ENCODE measurements around the gene CXCL16. TPM values are rescaled to one million over a fixed set of nuclear protein-coding genes. Genes with fewer than 3 reads are reported as not detected.
"Not testable (repeated sequence)": the region's sequence is repeated elsewhere in the genome, so short reads cannot be mapped to it uniquely, and the experiment has no call there.

The CXCL16 gene
- polyA plus RNA-seq, 6 donors from 2014 or later: 12.2 to 19.8 (median 18.4) TPM

DNA sequence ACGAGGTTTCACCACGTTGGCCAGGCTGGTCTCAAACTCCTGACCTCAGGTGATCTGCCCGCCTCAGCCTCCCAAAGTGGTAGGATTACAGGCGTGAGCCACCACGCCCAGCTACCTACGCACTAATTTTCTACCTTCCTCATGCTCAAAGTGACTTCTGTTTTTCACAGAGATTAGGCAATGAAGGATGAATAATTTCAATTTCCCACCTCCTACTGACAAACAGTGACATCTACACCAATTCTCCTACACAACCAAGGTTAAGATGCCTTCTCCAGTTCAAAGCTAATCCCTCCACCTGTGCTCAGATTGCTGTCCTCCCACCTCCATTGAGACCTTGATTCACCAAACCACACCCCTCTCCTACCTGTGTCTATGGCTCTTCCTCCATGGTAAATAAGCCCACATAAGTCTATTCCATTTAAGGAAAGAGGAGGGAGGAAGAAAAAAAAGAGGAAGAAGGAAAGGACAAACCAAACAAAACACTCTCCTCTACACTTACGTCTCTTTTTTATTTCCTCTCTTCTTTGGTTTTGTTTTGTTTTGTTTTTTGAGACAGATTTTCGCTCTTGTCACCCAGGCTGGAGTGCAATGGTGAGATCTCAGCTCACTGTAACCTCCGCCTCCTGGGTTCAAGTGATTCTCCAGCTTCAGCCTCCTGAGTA lies 13.9 kb downstream of the CXCL16 start:
- Mint-ChIP-seq H3K4me3 (no peak overlapping the region), H3K27me3 (no peaks in the 10 kb centered on the region), H3K36me3 (peaks cover 0 to 2% of the 10 kb centered on the region in 2 donors), H3K4me1 (peaks cover 15 to 22% (median 17%) of the 10 kb centered on the region in 3 donors), H3K9me3 (no peaks in the 10 kb centered on the region), H3K27ac (peak overlapping the region in 5 of 6 donors; percentile 1 to 71 (median 53))
- ATAC-seq (ENCODE audit: low read depth in 2 of 2) (peak in 1 of 2 donors; percentile 41), DNase-seq (no peak)

GRCh38 chr17:4724650-4725049 lies 15.1 kb downstream of the CXCL16 start:
- ATAC-seq (ENCODE audit: low read depth in 2 of 2) (no peak), DNase-seq (no peak)
- Mint-ChIP-seq H3K9me3 (no peaks in the 10 kb centered on the region), H3K4me1 (peaks cover 11 to 17% (median 13%) of the 10 kb centered on the region in 3 donors), H3K4me3 (no peak overlapping the region), H3K27me3 (no peaks in the 10 kb centered on the region), H3K27ac (peak overlapping the region in 1 of 6 donors; percentile 88), H3K36me3 (peaks cover 0 to 14% of the 10 kb centered on the region in 2 donors)

DNA sequence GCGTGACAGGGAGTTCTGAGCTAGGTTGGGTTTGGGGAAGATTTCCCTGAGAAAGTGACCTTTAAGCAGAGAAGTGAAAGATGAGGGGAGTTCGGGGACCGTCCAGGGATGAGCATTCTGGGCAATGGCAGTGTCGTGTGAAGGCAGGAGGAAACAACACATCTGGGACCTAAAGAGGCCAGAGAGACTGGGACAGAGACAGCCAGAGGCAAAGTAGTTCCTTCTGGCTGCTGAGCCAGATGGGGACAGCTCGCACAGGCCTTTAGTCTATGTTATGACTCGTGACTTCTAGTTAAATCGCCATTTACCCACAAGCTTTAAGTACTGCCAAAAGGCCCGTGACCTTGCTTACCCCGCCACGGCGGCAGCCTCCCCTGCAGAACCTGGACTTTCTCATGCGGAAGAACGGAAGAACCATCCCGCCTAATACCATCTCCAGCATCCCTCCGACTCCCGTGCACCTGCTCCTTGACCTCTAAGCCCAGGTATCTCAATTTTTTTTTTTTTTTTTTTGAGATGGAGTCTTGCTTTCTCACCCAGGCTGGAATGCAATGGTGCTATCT lies 17.0 kb downstream of the CXCL16 start:
- Mint-ChIP-seq H3K9me3 (no peaks in the 10 kb centered on the region), H3K36me3 (peaks cover 0 to 23% of the 10 kb centered on the region in 2 donors), H3K4me3 (no peak overlapping the region), H3K27me3 (no peaks in the 10 kb centered on the region), H3K27ac (no peak overlapping the region), H3K4me1 (peaks cover 13 to 17% (median 15%) of the 10 kb centered on the region in 3 donors)
- DNase-seq: no peak
- no peak for ATAC-seq (ENCODE audit: low read depth in 2 of 2)

- Mint-ChIP-seq H3K27ac (peak overlapping the region in 1 of 6 donors; percentile 59), H3K4me1 (peaks cover 12 to 15% (median 12%) of the 10 kb centered on the region in 3 donors), H3K36me3 (peaks cover 0 to 23% of the 10 kb centered on the region in 2 donors), H3K27me3 (no peaks in the 10 kb centered on the region), H3K4me3 (no peak overlapping the region), H3K9me3 (no peaks in the 10 kb centered on the region)
- DNase-seq (no peak), ATAC-seq (ENCODE audit: low read depth in 2 of 2) (peak; percentile 30 to 65)
These were observed 18.3 kb downstream of the CXCL16 start for GRCh38 chr17:4721203-4722135.

DNA sequence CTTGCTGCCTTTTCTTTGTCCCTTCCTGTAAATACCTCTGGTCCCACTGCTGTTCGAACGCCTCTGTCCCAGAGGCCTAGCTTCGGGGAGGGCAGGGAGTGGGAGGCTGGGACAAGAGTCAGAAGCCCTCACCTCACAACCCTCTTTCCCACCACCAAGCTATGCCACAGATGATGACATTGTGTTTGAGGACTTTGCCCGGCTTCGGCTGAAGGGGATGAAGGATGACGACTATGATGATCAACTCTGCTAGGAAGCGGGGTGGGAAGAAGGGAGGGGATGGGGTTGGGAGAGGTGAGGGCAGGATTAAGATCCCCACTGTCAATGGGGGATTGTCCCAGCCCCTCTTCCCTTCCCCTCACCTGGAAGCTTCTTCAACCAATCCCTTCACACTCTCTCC lies 18.9 kb downstream of the CXCL16 start:
- DNase-seq: no peak
- no peak for ATAC-seq (ENCODE audit: low read depth in 2 of 2)
- Mint-ChIP-seq H3K4me1 (peaks cover 6 to 11% (median 7%) of the 10 kb centered on the region in 3 donors), H3K9me3 (no peaks in the 10 kb centered on the region), H3K4me3 (no peak overlapping the region), H3K27ac (no peak overlapping the region), H3K36me3 (peaks cover 0 to 23% of the 10 kb centered on the region in 2 donors), H3K27me3 (no peaks in the 10 kb centered on the region)

- Mint-ChIP-seq H3K36me3 (peaks cover 0 to 23% of the 10 kb centered on the region in 2 donors), H3K4me3 (no peak overlapping the region), H3K27ac (no peak overlapping the region), H3K4me1 (peaks cover 11 to 19% (median 13%) of the 10 kb centered on the region in 3 donors), H3K27me3 (no peaks in the 10 kb centered on the region), H3K9me3 (no peaks in the 10 kb centered on the region)
- ATAC-seq (ENCODE audit: low read depth in 2 of 2) (no peak), DNase-seq (no peak)
These were observed 20.0 kb downstream of the CXCL16 start for GRCh38 chr17:4719684-4720221.

GRCh38 chr17:4719146-4719545 lies 20.6 kb downstream of the CXCL16 start:
- H3K9me3 Mint-ChIP-seq: no peaks in the 10 kb centered on the region
- ATAC-seq (ENCODE audit: low read depth in 2 of 2) (no peak), DNase-seq (no peak)
- peaks cover 0 to 23% of the 10 kb centered on the region in 2 donors for H3K36me3 Mint-ChIP-seq
- no peak overlapping the region for H3K4me3 Mint-ChIP-seq
- H3K27me3 Mint-ChIP-seq: no peaks in the 10 kb centered on the region
- H3K27ac Mint-ChIP-seq: no peak overlapping the region
- peaks cover 16 to 22% (median 17%) of the 10 kb centered on the region in 3 donors for H3K4me1 Mint-ChIP-seq

DNA sequence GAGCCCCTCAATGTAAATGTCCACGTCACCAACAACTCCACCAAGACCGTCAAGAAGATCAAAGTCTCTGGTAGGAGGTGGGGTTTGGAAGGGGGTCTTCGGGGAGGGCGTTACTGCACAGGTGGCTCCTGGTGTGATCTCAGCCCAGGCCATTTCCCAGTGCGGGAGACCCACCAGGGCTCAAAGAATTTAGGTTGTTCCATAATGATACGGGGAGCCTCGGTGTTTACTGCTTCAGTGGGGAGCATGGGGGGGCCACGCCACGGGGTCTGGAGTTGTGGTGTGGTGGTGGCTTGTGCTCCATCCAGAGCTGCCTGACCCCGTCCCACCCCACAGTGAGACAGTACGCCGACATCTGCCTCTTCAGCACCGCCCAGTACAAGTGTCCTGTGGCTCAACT lies 21.5 kb downstream of the CXCL16 start:
- no peak for ATAC-seq (ENCODE audit: low read depth in 2 of 2)
- H3K36me3 Mint-ChIP-seq: peaks cover 0 to 23% of the 10 kb centered on the region in 2 donors
- no peaks in the 10 kb centered on the region for H3K9me3 Mint-ChIP-seq
- peaks cover 25 to 27% (median 26%) of the 10 kb centered on the region in 3 donors for H3K4me1 Mint-ChIP-seq
- H3K27me3 Mint-ChIP-seq: no peaks in the 10 kb centered on the region
- H3K4me3 Mint-ChIP-seq: no peak overlapping the region
- H3K27ac Mint-ChIP-seq: no peak overlapping the region
- no peak for DNase-seq

DNA sequence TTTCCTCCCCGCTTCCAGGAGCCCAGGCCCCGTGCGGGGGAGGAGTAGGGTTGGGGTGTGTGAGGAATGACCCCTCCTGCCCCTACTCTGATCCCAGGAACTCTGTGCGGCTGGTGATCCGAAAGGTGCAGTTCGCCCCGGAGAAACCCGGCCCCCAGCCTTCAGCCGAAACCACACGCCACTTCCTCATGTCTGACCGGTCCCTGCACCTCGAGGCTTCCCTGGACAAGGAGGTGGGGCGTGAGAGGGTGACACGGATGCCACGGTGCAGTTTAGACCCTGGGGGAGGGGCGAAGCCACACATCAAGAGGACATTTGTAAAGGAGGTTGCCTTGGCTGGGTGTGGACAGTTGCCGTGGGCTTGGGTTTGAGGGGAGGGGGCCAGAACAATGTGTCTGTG lies 21.9 kb downstream of the CXCL16 start:
- Mint-ChIP-seq H3K4me1 (peaks cover 25 to 27% (median 27%) of the 10 kb centered on the region in 3 donors), H3K9me3 (no peaks in the 10 kb centered on the region), H3K27ac (no peak overlapping the region), H3K36me3 (peaks cover 0 to 23% of the 10 kb centered on the region in 2 donors), H3K4me3 (no peak overlapping the region), H3K27me3 (no peaks in the 10 kb centered on the region)
- ATAC-seq (ENCODE audit: low read depth in 2 of 2) (no peak), DNase-seq (no peak)

GRCh38 chr17:4716081-4716480 lies 23.6 kb downstream of the CXCL16 start:
- Mint-ChIP-seq H3K4me1 (peaks cover 35 to 42% (median 40%) of the 10 kb centered on the region in 3 donors), H3K27me3 (no peaks in the 10 kb centered on the region), H3K36me3 (peaks cover 0 to 23% of the 10 kb centered on the region in 2 donors), H3K9me3 (no peaks in the 10 kb centered on the region), H3K27ac (peak overlapping the region in 1 of 6 donors; percentile 47), H3K4me3 (peak overlapping the region in 2 of 8 donors; percentile 9 to 66)
- DNase-seq (no peak), ATAC-seq (ENCODE audit: low read depth in 2 of 2) (no peak)

GRCh38 chr17:4715063-4715744 lies 24.5 kb downstream of the CXCL16 start:
- ATAC-seq (ENCODE audit: low read depth in 2 of 2) (no peak), DNase-seq (no peak)
- Mint-ChIP-seq H3K9me3 (no peaks in the 10 kb centered on the region), H3K27ac (peak overlapping the region; percentile 48 to 95 (median 84)), H3K36me3 (peaks cover 0 to 15% of the 10 kb centered on the region in 2 donors), H3K4me1 (peaks cover 35 to 45% (median 41%) of the 10 kb centered on the region in 3 donors), H3K27me3 (no peaks in the 10 kb centered on the region), H3K4me3 (peak overlapping the region; percentile 42 to 86 (median 68))

GRCh38 chr17:4714340-4715062 lies 25.2 kb downstream of the CXCL16 start:
- H3K36me3 Mint-ChIP-seq; DNase-seq; H3K27me3 Mint-ChIP-seq; H3K9me3 Mint-ChIP-seq; ATAC-seq (ENCODE audit: low read depth in 2 of 2): not testable (repeated sequence)
- Mint-ChIP-seq H3K4me3 (peak overlapping the region; percentile 60 to 86 (median 72)), H3K27ac (peak overlapping the region; percentile 80 to 95 (median 88)), H3K4me1 (peaks cover 38 to 51% (median 45%) of the 10 kb centered on the region in 3 donors)
